Inflammatory macrophage treated with lipopolysaccharide for 4 hours (primary cell): Measurements from ENCODE around the gene CCDC33.

Source experiments
- DNase-seq: peaks from one replicate; pipeline ENCODE4 v3.0.0-alpha.2; 2020

CCDC33 gene

DNA sequence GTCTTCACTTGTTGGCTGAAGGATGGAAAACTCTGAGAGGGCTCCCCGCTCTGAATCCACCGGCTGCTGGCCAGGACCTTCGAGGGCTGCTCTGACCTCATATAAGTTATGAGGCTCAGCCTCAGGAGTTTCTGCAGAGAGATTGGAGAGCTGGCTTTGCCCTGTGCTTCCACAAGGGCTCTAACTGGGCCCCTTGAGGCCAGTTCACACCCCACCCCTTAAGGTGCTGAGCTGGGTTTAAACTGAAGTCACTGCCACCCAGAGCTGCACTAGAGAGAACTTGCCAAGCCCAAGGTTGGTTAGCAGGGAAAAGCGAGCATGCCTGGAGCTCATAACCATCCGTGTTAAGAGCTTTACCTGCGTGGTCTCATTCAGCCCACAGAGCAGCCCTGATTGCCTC lies 2.8 kb upstream of the CCDC33 start:
- DNase-seq = no peak

DNA sequence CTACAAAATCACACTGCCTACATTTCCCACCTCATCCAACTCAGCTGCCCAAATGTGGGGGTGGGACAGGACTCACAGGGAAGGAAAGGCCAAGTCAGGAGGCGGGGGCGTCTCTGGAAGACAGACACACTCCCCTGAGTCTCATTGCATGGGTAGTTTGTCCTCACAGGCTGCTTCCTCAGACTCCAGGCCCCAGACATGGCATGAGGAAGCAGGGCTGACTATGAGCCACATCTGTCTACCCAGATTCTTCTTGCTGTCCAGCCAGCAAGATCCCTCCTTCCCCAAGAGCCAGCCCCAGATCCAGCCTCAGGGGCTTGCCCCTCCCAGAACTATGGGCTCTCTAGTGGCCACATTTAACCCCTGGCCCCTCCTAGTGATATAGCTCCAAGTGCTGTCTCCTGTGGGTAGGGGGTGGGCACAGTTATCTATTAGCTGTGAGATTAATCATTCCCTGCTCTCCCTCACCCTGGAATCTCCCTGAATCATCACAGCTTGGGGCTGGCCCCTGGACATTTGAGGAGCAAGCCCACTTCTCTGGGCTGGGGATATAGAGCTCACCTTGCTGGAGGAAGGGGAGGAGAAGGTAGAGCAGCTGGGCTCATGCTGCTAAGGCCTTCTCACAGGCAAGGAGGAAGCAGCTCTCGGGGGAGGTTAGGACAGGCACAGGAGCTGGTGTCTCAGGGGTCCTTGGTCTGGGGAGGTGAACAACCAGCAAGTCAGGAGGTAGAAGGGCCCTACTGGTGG lies 2.1 kb upstream of the CCDC33 start:
- no peak for DNase-seq

DNA sequence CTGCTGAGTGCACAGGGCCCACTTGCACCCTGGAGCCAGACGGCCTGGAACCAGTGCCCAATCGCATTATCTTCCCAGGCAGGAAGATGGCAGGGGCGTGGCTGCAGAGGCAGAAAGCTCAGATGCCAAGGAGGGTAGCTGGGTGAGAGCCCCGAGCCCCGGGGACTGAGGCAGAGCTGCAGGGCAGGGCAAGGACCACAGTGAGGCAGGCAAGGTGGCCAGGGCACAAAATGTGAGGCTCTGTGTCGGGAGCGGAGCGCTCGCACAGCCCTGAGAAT lies 1.6 kb upstream of the CCDC33 start:
- DNase-seq = no peak

DNA sequence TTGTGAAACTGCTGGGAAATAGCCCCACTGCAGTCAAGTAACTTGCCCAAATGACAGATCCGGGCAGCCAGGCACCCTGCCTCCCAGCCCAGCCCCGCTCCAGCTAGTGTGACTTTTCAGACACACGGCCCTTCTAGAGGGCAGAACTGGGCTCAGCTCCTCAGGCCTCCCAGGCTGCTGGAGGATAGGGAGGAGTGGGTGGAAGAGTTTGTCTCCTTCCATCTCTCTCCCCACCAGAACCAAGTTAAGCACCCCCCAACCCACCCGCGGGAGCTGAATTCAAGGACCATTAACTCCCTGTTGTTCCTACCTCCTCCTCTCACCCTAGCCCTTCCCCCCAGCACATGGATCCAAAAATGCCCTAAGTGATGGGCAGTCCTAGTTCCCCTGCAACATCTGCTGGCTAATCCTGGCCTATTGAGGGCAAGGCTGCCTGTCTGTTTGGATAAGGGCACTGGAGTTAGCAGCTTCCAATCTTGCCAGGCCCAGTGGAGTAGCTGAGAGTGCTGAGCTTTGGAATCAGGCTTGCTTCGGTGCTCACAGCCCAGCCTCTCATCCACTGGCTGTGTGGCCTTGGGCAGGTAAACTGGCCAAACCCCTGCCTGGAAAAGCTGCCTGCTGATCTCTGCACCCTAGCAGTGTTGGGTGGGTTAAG lies 3.1 kb downstream of the CCDC33 start:
- DNase-seq = no peak

DNA sequence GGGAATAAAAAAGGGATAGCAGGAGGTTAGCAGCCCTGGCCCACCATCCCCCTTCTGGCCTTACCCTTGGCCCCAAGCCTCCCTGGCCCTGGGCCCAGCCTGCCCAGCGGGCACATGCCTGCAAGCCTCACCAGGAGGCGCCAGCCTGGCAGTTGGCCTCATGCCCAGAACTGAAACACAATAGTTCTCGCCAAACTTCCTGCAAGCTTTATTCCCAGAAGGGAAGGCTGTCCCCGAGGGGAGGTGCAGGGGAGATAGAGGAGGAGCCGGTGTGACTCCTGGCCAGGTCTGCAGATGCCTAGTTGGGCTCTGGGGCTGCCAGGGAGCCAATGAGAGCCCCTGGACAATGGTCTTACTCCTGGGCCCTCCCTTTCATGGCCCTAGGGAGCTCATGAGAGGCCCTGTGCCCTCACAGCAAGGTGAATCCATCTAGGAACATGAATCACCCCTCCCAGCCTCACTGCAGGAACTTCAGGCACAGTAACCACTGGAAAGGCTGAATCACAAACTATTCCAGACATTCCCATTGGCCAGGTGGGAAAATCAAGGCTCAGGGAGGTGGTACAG lies 4.0 kb downstream of the CCDC33 start:
- DNase-seq = no peak

DNA sequence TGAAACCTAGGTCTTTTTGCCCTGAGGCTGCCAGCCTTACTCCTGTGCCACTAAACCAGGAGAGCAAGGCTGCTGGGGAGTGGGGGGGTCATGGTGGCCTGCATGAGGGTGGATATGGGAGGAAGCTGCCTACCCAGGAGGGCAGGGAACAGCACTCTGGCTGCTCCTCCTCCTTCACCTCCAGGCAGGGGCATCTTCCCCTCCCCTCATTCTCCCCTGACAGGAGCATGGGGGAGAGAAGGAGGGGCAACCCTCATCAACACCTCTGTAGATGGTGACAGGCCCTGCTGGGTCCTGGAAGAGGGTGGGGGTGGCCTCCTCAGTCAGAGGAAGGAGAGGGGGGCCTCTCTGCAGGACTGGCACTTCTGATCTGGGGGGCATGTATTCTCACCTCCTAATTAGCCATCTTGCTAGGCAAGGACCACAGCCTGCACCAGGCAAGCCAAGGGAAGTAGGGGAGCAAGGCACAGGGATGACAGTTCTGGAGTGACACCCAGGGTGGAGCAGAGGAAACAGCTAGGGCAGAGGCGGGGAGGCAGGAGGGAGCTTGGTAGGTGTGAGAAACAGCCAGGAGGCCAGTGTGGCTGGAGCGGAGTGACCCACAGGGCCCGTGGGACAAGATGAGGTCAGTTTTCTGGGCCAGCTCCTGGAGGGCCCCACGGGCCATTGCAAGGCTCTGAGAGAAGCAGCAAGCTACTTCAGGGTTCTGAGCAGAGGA lies 4.9 kb downstream of the CCDC33 start:
- DNase-seq = no peak

DNA sequence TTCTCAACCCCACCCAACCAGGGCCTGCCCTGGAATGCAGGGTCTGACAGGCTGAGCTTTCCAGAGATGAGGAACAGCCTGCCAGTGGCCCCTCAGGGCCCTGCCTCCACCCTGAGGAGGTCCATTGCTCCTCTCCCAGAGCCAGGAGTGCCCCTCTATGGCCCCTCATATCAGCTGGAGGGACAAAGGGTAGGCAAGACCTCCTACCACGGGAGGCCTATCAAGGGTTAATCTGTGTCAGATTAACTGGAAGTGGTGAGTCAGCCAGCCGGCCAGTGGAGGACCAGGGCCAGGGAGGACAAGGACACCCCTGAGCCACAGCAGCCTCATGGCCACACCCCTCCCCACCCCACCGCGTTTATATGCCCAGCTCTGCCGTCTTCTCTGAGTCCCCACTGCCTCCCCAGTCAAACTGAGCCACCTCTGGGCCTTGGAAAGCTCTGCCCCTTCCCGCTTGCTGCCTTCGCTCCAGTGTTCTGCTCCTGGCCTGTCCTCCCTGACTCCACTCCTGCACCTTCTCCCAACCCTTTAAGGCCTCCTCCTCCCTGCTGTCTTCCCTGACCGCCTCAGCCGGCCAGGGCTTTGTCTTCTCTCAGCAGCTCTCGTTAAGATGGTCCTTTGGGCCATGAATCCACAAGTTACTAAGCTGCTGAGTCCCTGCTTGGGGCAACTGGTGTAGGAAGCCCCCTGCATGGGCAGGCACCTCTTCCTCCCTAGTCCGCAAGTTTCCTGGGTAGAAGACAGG lies 6.5 kb downstream of the CCDC33 start:
- no peak for DNase-seq

DNA sequence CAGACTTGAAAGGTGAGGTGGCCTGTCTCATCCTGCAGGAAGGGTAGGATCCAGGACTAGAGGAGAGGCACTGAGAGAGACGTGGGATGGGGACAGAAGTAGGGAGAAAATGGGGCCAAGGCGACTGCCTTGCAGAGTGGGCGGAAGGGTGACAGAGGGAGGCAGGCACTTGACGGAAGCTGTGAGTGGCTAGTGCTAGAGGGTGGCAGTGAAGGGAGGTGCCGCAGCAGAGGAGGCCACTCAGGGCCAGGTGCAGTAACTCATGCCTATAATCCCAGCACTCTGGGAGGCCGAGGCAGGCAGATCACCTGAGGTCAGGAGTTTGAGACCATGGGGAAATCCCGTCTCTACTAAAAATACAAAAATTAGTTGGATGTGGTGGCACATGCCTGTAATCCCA lies 7.3 kb downstream of the CCDC33 start:
- DNase-seq = no peak

DNA sequence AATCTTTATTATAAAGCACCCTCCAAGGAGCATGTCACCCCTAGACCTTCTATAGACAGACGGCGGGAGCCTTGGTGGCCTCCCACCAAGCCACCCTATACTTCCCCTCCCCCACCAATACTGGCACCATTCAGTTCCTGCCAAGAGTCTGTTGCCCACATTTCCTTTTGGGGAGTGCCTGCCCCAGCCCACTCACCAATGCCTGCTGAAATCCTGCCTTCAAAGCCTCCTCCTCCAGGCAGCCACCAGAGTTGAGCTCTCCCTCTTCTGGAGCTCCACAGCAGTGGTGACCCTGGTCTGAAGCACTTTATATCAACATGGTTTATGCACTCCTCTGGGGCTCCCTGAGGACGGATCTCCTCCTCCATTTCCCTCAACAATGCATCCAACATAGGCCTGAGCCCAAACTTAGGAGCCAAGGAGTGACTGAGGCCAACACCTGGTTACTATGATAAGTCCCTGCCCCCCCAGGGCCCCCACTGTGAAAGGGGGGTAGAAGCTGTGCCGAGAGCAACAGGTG lies 8.8 kb downstream of the CCDC33 start:
- no peak for DNase-seq

DNA sequence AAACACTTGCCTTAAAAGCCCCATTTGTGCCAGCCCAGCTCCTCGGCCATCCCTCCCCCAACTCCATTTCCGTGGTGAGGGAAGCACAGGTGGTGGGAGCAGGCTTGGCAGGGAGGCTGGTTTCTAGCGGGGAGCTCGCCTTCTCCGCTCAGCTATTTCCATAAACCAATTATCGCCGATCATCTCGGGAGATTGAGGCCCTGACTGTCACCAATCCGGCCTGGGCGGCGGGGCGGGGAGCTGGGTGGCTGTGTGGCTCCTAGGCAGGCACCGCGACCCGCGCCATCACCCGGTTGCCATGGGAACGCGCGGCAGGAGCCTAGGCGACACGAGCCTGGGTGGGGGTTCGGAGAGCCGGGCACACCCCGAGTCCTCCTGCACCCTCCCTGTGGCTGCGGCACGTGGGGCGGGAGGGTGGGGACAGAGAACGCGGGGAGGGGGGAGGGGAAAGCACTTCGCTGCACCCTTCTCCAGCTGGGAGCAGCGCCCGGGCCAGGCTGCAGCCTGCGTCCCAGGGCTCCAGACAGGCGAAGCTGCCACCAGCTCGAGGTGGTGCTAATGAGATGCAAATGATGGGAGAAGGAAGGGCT lies 9.3 kb downstream of the CCDC33 start:
- DNase-seq = no peak

DNA sequence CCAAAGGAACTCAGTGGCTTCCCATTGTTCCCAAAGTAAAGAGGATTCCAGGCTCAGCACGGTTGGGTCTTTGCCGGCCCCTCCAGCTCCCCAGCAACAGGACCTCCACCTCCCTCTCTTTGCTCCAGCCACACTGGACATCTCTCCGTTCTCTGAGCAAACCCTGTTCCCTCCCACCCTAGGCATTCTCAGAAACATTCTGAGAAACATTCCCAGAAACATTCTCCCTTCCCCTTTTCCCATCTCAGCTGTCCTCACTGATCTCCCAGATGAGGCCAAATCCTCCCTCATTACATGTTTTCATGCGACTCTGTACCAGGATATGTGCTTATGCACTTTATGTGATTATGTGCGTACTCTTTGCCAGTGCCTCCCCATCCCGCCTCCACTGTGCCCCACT lies 14.1 kb downstream of the CCDC33 start:
- DNase-seq = no peak

DNA sequence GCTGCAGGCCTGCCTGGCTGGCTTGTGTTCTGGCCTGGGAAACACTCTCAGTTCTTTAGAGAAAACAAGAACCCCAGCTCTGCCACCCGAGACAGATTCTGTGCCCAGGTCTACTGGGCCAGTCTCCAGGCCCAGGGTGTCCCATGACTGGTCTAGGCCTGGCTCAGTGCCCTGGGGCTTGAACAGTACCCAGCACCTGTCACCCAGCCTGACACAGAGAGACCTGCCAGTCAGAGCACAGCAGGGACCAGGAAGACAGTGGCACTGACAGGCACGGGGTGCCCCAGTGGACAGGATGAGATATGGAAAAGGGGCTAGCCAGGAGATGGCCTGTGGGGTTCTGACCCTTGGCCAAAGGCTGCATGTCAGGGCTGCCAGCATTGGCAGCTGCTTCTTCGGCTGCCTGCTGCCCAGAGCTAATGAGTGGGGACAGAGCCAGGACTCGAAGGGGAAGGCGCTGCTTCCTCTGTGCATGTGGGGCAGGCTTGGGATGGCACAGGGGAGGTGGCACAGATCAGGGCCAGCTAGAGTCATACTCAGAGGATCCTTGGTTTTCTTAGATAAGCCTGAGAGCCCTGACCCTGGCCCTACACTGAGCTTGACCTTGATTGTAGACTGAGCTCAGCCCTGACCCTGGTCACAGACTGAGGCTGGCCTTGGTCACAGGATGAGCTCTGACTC lies 15.1 kb downstream of the CCDC33 start:
- no peak for DNase-seq

DNA sequence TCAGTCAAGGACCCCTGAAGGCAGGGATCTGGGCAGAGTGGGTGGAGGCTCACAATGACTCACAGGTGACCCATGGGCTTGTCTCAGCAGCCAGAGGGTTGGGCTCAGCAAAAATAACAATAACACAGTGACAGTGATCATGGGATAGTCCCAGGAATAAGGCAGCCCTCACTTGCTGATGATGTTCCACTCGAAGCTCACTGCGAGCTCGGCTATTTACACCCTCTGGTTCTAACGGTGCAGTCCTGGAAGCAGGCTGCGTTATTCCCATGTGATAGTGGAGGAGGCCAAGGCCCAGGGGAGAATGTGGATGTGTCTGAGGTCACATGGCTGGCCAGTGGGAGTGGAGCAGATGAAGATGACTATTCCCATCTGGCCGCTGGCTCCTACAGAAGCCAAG lies 16.2 kb downstream of the CCDC33 start:
- DNase-seq = no peak

DNA sequence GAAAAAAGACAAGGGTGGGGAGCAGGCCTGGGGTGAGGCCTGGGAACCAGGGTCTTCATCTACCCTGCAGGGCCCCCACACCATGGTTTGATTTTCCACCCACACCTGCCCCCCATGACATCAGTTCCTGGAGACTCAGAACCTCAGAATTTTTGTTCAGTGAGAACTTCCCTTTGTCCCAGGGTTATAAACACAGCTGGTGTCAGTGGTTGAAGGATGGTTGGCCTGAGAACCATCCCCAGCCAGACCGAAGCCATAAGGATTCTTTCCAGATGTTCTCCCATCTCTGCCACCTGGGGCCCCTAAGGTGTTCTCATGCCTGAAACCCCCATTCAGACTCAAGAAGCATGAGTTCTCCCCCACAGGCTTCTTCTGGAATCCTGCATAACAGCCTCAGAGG lies 16.6 kb downstream of the CCDC33 start:
- no peak for DNase-seq

DNA sequence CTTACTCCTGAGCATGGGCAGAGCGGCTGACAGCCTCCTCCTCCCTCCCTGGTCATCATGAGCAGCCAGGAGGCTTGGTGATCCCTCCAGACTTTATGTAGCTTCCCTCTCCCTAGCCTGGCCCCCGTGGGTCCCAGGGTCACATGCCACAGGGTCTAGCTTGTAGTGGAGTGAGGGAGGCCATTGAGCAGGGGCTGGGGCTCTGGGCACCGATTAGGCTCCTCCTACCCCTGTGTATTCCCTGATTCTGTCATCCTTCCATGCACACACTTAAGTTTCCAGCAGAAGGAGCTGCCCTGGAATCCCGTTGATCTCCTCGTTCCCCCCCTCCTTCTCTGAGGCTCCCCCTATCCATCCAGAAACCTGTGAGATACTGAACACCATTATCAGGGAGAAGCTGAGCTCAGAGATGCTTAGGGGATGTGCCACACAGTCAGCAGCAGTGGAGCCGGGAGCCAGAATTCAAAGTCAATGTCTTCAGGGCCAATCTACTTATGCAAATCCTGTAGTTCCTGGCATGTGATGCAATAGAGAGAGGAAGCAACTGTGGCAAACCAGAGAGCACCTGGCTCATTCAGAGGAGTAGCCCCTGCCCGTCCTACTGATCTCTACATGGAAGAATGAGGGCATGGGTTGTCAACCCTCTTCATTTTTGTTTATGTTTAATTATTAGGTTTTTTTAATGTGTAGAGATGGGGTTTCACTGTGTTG lies 17.2 kb downstream of the CCDC33 start:
- no peak for DNase-seq

DNA sequence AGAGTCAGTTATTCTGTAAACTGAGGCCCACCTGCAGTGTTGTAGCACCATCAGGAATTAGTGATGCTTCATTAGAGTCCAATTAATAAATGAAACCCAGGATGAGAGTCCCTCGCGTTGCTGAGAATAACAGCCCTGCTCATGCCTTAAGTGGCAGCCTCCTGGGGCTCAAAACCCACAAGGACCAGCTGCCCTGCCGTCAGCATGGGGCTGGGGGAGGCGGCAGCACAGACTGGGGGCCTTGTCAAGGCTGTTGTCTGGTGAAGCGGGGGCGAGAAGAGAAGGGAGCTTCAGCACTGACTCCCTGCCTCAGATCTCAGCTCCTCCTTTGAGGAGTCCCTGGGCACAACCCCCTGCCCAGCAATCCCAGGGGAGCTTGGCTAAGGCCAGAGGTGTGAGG lies 21.0 kb downstream of the CCDC33 start:
- DNase-seq = no peak

DNA sequence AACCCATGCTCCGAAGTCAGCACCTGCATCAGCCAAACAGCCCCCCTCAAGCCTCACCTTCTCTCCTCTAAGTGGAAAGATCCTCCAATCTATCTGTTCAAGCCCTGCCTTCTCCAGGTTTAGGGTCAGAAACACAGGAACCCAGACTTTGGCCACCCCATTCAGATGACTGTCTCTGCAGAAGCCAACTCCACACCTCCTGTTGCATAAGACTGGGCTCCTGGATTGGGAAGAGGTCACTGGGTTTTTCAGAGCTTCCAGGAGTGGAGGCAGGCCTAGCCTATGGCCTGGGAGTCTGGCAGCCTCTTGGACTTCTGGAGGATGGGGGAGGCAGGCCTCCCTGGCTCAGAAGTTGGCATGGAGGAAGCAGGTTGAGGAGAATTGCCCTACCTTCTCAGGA lies 21.5 kb downstream of the CCDC33 start:
- no peak for DNase-seq

DNA sequence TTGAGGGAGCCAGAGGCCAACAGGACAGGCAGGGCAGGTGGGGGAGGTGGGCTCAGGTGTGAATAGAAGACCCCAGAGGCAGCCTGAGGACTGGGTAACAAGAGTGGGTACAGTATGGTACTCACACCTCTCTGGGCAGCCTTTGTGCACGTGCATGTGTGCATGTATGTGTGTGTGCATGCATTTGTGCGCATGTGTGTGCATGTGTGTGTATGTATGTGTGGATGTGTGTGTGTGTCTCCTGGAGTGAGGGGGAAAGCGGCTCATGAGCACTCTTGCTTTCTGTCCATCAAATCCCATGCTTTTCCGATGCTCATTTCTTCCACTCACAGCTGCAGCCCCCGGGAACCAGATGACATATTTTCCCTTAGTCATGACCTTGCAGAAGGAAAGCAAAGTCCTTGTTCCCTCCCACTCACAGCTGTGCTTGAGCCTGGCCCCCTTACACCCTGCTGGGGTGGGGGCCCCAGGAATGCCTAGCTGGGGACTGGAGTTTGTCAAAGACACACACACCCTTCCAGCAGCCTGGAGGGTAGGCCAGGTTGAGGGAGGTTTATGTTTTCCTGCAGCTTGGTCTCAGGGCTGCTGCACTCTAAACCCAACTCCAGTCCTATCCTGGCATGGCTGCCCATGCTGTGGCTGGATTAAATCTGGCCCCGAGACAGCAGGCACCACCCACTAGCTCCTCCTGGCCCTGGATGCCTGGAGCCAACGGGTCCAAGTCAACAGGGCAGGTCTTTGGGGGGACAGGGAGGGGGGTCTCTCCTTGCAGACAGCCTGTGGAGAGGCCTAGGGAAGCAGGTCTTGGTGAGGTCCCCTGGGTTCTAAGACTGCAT lies 22.5 kb downstream of the CCDC33 start:
- no peak for DNase-seq

DNA sequence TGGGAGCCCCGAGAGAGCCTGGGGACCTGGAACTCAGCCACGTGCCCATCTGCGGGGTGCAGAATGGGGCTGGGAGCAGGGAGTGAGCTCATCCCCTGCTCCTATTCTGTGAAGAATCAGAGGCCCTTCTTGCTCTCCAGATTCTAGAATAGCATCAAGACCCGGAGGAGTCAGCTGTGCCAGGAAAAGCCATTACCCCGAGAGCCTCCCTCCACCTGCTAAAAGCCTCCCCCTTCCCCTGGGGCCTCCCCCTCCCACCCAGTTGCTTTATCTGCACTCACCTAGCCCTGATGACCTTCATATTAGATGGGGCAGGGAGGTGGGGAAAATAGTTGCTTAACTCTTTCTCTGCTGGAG lies 23.1 kb downstream of the CCDC33 start:
- DNase-seq = no peak

DNA sequence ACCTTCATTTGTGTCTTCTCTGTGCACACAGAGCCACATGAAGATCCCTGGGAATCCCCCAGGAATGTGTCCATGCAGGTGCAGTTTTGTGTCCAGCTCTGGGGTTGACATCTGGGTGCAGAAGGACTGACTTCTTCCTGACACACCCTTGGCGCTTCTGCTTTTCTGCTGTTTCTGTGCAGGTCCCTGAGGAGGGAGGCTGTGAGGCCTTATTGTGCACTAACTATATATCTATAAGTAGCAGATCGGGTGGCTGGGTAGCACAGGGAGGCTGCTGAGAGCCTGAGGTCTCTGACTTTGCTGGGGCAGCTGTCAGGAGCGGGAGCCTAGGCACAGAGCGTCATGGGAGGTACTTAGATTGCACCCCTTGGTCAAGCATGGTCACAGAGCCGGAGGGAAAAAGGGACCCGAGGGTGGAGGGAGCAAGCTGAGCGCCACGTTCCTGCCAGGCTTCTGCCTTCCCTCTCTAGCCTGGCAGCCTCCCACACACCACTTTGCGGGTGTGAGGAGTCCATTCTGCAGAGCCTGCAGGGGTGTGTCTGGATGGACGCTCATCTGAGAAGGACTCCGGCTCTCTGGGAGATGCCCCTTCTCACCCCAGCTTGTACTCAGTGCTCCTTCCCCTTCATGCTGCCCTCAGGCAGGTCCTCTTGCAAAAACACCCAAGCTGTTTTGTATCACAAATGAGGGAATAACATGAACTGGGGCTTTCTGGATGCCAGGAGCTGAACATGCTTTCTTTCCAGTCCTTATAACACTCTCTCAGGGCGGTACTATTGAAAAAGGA lies 23.9 kb downstream of the CCDC33 start:
- no peak for DNase-seq
